ENCODE measurements around the gene PDZD2.
"Not testable (repeated sequence)": the region's sequence is repeated elsewhere in the genome, so short reads cannot be mapped to it uniquely, and the experiment has no call there.

PDZD2 gene

GRCh38 chr5:31680528-31680927 is 41.6 kb downstream of the PDZD2 start:
- intact Hi-C loops (cut with DNase I), result no loop called here
- DNase-seq, result peak in 9 of 10 donors; percentile 9 to 89 (median 49)

- no peak for DNase-seq
- intact Hi-C loops (cut with DNase I), result no loop called here
Observed at GRCh38 chr5:31682025-31682424, 43.1 kb downstream of the PDZD2 start.

GRCh38 chr5:31682851-31683250 is 43.9 kb downstream of the PDZD2 start:
- DNase-seq, result no peak
- intact Hi-C loops (cut with DNase I), result no loop called here

- no peak for DNase-seq
- intact Hi-C loops (cut with DNase I), result no loop called here
Observed at GRCh38 chr5:31688515-31689092, 49.7 kb downstream of the PDZD2 start.

GRCh38 chr5:31691408-31691807 is 52.5 kb downstream of the PDZD2 start:
- intact Hi-C loops (cut with DNase I); DNase-seq: not testable (repeated sequence)

- peak; percentile 5 to 89 (median 30) for DNase-seq
- intact Hi-C loops (cut with DNase I), result no loop called here
Observed at GRCh38 chr5:31692561-31693221, 53.8 kb downstream of the PDZD2 start.

GRCh38 chr5:31698673-31699072 is 59.7 kb downstream of the PDZD2 start:
- intact Hi-C loops (cut with DNase I), result no loop called here
- DNase-seq, result peak in 1 of 10 donors; percentile 65

GRCh38 chr5:31701642-31702299 is 62.8 kb downstream of the PDZD2 start:
- DNase-seq, result no peak
- intact Hi-C loops (cut with DNase I), result no loop called here

- DNase-seq, result no peak
- intact Hi-C loops (cut with DNase I), result no loop called here
Observed at GRCh38 chr5:31702712-31703111, 63.8 kb downstream of the PDZD2 start.

- no peak for DNase-seq
- intact Hi-C loops (cut with DNase I), result no loop called here
Observed at GRCh38 chr5:31703757-31704156, 64.8 kb downstream of the PDZD2 start.

- intact Hi-C loops (cut with DNase I), result no loop called here
- DNase-seq, result no peak
Observed at GRCh38 chr5:31706186-31706585, 67.3 kb downstream of the PDZD2 start.

- intact Hi-C loops (cut with DNase I), result no loop called here
- DNase-seq, result no peak
Observed at GRCh38 chr5:31707329-31707728, 68.4 kb downstream of the PDZD2 start.

- intact Hi-C loops (cut with DNase I), result no loop called here
Observed at GRCh38 chr5:31708089-31708488, 69.2 kb downstream of the PDZD2 start.

GRCh38 chr5:31711363-31711762 is 72.4 kb downstream of the PDZD2 start:
- no peak for DNase-seq
- intact Hi-C loops (cut with DNase I), result no loop called here

More at GRCh38 chr5:31708089-31708488, 69.2 kb downstream of the PDZD2 start:
- DNase-seq, result no peak

- DNase-seq, result no peak
- intact Hi-C loops (cut with DNase I), result no loop called here
Observed at GRCh38 chr5:31711935-31712592, 73.1 kb downstream of the PDZD2 start.

- intact Hi-C loops (cut with DNase I), result no loop called here
- no peak for DNase-seq
Observed at GRCh38 chr5:31717561-31717960, 78.6 kb downstream of the PDZD2 start.

- no peak for DNase-seq
- intact Hi-C loops (cut with DNase I), result no loop called here
Observed at GRCh38 chr5:31720004-31720403, 81.1 kb downstream of the PDZD2 start.

GRCh38 chr5:31720811-31721345 is 81.9 kb downstream of the PDZD2 start:
- intact Hi-C loops (cut with DNase I), result no loop called here
- DNase-seq, result no peak

- no peak for DNase-seq
Observed at GRCh38 chr5:31722111-31722510, 83.2 kb downstream of the PDZD2 start.

GRCh38 chr5:31725996-31726395 is 87.1 kb downstream of the PDZD2 start:
- intact Hi-C loops (cut with DNase I), result no loop called here
- DNase-seq, result no peak

More at GRCh38 chr5:31722111-31722510, 83.2 kb downstream of the PDZD2 start:
- intact Hi-C loops (cut with DNase I), result no loop called here

GRCh38 chr5:31726952-31727351 is 88.0 kb downstream of the PDZD2 start:
- intact Hi-C loops (cut with DNase I), result no loop called here

More at GRCh38 chr5:31726952-31727351, 88.0 kb downstream of the PDZD2 start:
- peak in 6 of 10 donors; percentile 25 to 86 (median 67) for DNase-seq

Measured in posterior cingulate gyrus (tissue), 11 donors.